Cerebellar cortex (tissue), 1 donor: Measurements from ENCODE around the gene C1orf122.

Experiments used
- DNase-seq: peaks from one replicate; pipeline ENCODE4 v3.0.0-alpha.2; 2015; ENCODE audit warnings: low spot score

Gene C1orf122

DNA sequence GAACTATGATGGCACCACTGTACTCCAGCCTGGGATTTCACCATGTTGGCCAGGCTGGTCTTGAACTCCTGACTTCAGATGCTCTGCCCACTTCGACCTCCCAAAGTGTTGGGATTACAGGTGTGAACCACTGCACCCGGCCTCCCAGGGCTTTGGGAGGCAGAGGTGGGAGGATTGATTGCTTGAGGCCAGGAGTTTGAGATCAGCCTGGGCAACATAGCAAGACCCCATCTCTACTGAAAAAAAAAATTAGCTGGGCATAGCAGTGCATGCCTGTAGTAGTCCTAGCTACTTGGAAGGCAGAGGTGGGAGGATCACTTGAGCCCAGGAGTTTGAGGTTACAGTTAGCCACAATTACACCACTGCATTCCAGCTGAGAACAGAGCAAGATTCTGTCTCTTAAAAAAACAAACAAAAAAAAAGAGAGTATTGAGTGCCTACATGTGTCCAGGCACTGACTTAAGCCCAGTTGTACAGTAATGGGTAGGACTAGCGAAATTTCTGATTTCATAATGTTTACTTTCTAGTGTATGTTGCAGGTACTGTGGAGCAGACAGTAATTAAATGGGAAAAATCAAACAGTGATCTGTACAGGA is 9.7 kb upstream of the C1orf122 start:
- DNase-seq: no peak

DNA sequence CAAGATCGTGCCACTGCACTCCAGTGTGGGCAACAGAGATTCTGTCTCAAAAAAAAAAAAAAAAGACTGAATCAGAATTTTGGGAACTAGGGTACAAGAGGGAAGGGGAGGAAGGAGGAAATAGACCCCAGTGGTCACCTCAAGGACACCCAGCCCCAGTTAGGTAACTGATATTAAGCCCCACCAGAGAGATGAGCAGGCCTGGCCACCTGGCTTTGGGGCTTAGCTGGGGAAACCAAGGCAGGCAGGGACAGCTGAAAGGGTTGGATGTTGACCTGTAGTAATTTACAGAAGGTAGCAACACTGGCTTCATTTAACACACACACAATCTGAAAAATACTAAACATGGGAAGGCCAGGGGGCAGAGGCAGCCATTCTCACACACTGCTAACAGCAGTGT is 5.2 kb upstream of the C1orf122 start:
- no peak for DNase-seq

DNA sequence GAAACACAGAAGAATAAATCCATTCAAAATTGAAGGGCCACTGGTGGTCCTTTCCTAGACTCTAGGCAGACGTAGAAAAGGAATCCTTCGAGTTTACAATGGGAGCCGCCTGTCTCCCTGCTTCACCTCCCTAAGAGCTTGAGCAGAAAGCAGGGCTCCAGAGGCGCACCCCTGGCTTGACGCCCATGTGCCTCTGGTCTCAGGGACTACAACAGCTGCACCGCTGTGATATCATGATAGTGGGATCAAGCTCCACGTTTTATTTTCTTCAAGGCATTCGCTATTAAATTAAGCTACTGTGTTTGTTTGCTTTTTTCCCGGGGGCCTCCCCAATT is 403 bp upstream of the C1orf122 start:
- no peak for DNase-seq

DNA sequence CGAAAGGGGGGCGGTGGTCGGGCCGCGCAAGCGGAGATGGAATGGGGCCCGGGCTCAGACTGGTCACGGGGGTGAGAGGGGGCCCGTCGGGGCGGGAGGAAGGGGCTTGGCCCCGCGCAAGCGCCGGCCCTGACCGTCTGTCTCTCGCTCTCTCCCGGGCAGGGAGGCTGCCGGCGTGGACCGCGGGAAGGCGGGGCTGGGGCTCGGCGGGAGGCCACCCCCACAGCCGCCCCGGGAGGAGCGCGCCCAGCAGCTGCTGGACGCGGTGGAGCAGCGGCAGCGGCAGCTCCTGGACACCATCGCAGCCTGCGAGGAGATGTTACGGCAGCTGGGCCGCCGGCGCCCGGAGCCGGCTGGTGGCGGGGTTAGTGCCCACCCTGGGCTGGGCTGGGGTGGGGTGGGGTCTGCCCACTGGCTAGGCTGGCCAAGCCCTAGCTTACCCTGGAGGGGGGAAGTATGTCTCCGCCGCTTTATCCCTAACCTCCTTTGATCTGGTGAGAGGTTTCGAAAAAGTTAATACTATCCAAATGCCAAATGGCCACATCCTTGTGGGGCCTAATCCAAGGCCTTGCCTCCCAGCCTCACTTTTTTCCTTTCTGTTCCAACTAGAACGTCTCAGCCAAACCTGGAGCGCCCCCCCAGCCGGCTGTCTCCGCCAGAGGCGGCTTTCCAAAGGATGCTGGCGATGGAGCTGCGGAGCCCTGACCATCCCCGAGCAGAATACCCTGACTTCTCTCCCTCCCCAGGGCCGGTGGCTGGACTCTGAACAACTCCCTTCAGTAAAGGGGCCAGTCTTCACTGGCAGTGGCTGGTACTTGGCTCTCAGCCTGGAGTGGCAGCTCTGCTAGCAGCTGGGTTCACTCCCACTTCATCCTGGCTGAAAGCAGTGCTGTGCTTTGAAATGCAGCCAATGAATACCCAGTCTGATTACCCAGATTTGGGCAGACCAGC is 1.1 kb downstream of the C1orf122 start:
- DNase-seq: peak; percentile 61

DNA sequence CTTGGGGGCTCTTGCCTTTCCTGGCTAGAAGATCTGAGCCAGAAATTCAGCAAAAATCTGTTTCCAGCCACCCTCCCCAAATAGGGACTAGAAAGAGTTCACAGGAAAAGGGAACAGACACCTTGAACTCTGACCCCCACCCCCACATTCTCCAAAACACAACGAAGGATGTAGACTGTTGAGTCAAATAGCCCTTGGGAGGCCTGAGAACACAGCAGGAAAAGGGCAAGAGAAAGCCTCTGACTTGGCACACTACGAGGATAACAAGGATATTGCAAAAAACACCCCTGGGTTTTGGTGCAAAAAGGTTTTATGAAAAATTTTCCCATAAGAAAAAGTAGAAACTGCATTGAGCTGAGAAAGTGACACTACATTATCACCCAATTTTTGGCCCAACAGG is 2.4 kb downstream of the C1orf122 start:
- no peak for DNase-seq

DNA sequence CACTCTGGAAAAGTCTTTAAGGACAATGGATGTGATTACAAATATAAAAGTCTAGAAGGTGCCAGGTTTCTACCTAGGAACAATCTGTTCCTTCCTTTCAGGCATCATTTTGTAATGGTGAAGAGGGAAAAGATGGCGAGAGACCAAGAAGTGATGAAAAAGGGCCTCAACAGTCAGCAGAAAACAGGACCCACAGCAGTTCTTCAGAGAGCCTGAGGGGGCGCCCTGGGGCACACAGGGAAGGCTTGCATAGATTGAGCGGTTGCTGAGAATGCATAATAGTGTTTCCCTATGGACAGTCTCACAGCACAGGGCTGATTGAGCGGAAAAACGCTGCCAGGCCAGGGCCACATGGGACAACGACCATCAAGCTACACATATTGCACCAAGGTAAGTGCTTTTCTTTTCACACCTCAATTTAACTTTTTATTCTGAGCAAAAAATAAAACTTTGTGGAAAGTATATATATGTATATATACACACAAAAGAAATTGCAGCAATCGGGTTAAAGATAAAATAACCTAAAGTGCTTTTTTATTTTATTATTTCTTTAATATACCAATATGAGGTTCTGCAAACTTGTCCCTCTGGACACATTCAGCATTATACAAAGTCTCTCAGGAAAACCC is 3.6 kb downstream of the C1orf122 start:
- DNase-seq: peak; percentile 83

DNA sequence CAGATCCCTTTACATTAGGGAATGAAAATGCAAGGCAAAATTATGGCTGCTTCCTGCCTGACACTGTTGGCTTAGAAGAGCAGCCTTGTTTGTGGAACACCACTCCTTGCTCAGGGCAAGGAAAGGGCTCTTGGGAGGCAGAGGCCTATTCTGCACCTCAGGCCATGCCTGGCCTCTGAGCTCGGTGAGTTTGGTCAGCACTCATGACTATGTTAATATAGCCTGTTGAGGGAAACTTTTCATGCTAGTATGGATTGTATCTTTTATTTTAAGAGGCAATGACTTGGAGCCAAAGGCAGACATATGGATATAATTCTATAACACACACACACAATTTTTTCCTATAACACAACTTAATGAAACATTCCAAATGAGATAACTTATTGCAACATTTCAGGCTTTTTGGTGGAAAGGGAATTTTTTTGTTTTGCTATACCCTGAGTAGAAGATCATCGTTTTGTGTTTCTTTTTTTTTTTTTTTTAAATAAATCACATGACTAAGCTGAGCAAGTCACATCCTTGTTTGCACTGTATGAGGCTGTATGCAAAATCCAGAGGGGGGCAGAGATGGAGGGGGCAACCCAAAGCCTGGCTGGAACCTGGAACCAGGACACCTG is 6.0 kb downstream of the C1orf122 start:
- no peak for DNase-seq

DNA sequence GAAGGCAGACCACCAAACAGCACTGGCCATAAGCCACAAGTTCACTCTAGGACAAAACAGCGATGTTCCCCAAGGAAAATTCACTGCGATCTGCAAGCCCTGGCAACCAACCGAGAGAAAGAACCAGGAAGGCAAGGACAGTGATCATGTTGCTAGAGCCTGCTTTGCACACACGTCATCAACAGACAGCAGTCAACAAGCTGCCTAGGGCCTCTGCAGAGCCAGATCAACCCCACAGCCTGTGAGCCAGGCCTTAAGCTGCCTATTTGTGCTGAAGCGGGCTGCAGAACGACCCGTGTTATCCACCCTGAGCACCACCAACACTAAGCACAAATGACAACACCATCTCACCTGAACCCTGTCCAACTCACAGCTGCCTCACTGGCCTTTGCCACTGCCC is 6.7 kb downstream of the C1orf122 start:
- no peak for DNase-seq

DNA sequence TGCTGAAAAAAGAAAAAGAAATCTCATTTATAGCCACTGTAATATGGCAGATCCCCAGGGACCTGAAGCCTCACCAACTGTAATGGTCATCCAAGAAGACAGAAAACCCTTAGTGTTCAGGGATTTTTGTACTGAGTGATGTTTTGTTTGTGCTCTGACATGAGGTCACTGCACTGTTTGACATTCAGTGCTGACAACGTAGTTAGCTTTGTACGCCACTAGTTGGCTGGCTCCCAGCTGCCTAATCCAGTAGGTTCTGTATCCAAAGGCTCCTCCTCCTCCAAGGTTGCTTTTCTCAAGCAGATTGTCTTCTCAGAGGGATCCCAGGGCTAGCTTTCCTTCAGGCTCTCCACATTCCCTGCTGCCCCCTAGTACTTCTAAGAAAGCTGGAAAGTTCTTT is 9.9 kb downstream of the C1orf122 start:
- DNase-seq: no peak

DNA sequence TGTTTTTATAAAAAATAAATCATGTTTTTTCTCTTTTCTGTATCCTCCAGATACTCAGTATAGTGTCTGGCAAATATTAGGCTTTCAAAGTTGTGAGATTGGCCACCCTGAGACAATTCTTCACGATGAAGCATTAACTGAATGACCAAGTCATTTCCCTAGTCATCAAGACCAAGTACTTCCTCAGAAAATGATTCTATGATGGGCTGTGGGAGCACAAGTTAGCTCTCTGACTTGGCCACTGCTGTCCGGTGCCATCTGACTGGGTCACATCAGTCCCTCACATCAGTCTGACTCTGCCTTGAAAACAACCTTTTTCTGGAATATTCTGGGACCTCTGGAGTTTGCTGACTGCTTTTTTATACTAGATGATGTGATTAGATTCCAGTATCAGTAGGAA is 13.9 kb downstream of the C1orf122 start:
- DNase-seq: no peak

DNA sequence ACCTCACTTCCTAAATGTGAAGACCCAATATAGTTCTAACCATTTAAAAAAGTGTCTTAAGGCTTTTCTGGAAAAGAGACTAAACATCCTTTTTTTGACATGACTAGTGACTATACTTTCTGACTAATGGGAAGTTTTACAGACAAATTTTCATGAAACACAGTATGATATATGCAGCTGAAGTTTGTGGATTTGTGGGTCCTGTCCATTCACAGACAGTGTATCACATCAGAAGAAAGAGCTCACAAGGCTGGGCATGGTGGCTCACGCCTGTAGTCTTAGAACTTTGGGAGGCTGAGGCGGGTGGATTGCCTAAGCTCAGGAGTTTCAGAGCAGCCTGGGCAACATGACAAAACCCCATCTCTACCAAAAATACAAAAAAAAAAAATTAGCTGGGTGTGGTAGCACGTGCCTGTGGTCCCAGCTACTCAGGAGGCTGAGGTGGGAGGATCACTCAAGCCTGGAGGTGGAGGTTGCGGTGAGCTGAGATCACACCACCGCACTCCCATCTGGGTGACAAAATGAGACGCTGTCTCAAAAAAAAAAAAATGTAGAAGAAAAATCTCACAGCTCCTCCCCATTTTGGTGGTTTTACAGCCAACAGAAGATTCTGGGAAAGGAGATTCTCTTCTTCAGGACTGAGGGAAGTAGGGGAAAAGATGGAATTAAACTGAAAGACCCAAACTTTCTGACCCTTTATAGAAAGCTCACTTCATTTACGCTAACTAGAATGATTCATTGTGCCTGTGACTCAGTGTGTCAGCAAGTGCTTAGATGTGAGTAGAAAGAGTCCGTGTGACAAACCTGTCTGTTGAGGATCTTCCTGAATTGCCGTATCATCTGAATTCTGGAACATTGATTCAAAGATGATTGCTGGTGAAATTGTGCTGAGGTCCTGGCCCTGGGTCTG is 15.6 kb downstream of the C1orf122 start:
- DNase-seq: no peak

DNA sequence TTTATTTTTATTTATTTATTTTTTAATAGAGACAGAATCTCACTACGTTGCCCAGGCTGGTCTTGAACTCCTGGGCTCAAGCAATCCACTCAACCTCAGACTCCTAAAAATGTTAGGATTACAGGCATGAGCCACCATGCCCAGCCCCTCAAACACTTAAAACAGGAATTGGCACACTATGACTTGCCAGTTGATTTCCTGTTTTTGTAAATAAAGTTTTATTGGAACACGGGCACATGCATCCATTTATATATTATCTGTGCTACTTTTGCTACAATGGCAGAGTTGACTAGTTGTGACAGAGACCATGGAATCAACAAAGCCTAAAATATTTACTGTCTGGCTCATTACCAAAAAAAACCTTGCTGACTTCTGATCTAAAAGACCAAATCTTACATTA is 16.4 kb downstream of the C1orf122 start:
- no peak for DNase-seq

DNA sequence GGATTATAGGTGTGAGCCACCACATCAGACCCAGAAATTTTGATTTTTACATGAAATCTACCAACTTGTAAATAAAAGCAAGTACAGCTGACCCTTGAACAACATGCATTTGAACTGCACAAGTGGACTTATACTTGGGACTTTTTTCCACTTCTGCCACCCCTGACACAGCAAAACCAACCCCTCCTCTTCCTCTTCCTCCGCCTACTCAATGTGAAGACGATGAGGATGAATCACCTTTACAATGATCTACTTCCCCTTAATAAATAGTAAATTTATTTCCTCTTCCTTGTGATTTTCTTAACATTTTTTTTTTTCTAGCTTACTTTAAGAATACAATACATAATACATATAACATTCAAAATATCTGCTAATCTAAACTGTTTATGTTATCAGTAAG is 17.9 kb downstream of the C1orf122 start:
- no peak for DNase-seq

DNA sequence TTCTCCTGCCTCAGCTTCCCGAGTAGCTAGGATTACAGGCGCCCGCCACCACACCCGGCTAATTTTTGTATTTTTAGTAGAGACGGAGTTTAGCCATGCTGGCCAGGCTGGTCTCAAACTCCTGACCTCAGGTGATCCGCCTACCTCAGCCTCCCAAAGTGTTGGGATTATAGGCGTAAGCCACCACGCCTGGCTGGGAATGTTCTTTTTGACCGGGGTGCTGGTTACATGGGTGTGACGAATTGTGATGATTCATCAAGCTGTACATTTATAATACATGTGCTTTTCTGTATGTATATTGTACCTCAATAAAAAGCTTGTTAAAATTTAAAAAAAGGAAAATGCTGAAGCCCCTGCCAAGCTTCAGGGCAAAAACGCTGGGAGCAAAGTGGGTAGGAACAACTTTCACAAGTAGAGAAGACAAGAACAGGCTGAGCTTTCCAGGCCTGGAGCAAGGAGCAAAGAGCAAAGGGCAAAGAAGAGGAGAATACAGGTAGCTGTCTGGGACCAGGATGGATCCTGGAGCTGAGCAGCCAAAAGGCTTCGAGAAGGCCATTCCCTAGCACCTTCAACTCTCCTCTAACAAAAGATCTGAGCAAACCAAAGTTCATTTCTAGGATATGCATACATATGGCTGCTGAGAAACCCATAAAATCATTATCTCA is 21.0 kb downstream of the C1orf122 start:
- no peak for DNase-seq

DNA sequence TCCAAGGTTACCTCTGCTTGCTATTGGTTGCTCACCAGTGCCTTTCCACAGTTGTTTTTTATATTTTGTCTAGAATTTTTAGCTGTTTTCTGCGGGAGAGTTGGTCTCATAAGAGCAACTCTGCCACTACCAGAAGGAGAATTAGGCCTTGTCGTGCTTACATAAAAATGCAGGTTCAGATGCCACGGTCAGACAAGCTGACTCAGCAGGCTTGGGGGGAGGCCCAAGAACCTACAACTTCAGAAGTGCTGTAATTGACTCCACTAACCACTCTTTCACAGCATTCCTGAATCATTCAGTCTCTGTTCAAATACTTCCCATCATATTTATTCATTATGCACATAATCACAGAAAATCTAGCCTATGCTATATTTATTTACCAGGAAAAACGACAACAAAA is 23.5 kb downstream of the C1orf122 start:
- no peak for DNase-seq

DNA sequence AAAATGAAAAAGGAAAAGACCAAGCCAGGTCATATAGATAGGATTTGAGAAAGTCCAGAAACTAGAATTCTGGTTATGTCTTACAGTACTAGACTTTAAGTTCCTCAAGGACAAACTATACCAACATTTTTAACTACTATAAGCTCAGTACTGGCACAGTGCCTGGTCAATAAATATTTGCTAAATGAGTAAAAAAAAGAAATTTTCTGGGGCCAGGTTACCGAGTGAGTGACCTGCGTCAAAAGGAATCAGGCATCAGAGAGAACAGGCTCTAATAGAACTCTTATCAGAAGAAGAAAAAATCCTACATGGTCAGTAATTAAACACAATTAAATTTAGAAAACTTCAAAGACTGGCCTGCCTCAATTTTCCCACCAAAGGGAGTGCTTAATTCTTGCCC is 24.2 kb downstream of the C1orf122 start:
- no peak for DNase-seq

DNA sequence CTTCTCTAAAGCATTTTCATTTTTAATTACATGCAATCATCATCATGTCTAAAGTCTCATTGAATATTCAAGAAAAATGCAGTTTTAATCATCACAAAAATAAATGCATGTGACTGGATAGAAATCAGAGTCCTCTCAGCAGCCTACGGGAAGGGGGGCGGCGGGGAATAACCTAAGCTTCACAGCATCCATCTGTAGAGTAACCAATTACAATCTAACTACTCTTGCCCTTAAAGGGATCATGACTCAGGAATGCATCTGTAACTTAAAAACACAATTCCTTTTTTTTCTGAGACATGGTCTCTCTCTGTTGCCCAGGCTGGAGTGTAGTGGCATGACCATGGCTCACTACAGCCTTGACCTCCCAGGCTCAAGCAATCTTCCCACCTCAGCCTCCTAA is 29.2 kb downstream of the C1orf122 start:
- no peak for DNase-seq

DNA sequence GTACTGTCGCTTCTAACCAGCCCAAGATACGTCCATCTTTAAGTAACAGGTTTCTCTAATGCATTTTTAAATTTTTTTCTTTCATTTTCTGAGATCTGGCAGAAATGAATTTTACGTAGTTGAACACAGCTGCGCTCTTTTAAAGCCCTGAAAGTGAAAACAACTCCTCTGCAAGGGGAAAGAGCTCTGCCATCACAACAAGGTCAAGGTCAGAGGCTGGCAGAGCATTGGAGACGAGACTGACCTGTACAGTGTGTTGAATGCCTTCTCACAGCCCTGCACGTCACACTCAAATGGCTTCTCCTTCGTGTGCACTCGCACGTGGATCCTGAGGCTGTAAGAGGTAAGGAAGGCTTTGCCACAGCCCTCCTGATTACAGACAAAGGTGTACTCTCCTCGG is 32.1 kb downstream of the C1orf122 start:
- DNase-seq: no peak

DNA sequence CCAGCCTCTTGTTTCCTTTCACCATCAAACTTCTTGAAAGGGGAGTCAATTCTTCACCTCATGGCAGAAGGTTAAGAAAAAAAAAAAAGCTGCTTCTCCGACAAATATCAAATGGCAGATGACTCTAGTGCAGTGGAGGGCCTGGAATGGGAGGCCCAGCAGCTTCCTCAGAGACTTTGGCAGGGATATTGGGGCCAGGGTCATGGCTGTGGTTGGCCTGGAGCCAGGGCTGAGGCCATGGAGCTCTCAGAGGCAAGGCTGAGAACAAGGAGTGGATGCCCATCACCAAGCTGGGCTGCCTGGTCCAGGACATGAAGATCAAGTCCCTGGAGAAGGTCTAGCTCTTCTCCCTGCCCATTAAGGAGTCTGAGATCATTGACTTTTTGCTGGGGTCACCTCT is 33.1 kb downstream of the C1orf122 start:
- DNase-seq: no peak

DNA sequence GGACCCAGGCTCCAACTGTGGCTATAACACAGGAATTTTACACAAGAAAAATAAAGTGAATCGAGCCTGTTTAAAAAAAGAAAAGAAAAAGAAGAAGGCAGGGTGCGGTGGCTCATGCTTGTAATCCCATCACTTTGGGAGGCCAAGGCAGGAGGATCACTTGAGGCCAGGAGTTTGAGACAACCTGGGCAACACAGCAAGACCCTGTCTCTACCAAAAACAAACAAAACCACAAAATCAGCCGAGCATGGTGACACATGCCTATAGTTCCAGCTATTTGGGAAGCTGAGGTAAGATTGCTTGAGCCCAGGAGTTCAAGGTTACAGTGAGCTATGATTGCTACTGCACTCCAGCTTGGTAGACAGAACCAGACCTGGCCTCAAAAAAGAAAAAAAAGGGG is 34.1 kb downstream of the C1orf122 start:
- no peak for DNase-seq

DNA sequence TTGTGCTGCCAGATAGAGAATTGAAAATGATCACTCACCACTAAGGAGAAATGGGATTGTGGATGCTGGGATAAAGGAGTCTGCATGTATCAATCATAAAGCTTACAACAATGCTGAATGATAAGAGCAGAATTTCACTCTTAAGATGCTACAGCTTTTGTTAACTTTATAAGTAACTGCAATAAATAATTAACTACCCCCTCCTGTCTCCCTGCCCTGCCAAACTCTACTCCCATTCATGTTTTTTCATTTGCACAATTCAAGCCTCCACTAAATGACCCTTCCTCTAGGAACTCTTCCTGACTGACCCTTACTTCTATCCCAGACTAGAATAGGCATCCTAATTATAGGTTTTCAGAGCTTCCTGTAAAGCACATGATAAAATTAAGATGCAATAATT is 36.9 kb downstream of the C1orf122 start:
- DNase-seq: no peak
